Nephron progenitor cell (in vitro differentiated cells): ENCODE measurements around the gene DGLUCY.

Source experiments
- DNase-seq: peaks from one replicate; pipeline ENCODE4 v3.0.0; 2021
- H3K27ac Mint-ChIP-seq: 2 replicates; pipeline ENCODE4 v1.8.0; 2021; ENCODE audit warnings: mild to moderate bottlenecking, moderate library complexity, mixed read lengths
- H3K27me3 Mint-ChIP-seq: 2 replicates; pipeline ENCODE4 v1.8.0; 2021; ENCODE audit warnings: mild to moderate bottlenecking, low read depth, mixed read lengths; ENCODE audit not compliant: poor library complexity
- H3K36me3 Mint-ChIP-seq: 2 replicates; pipeline ENCODE4 v1.8.0; 2021; ENCODE audit warnings: low read depth, mixed read lengths
- H3K4me1 Mint-ChIP-seq: 2 replicates; pipeline ENCODE4 v1.8.0; 2021; ENCODE audit warnings: mixed read lengths
- H3K4me3 Mint-ChIP-seq: 2 replicates; pipeline ENCODE4 v1.8.0; 2021; ENCODE audit warnings: mild to moderate bottlenecking, moderate library complexity, mixed read lengths
- H3K9me3 Mint-ChIP-seq: 2 replicates; pipeline ENCODE4 v1.8.0; 2021; ENCODE audit warnings: mild to moderate bottlenecking, moderate library complexity, mixed read lengths
- CTCF ChIP-seq: fragments of 200-600 bp; sonication (generic); IDR thresholded peaks from 2 replicates; pipeline ENCODE4 v1.5.0; 2021; ENCODE audit warnings: antibody characterized with exemption

The DGLUCY gene

GRCh38 chr14:91229743-91230200 lies 115.9 kb downstream of the DGLUCY start:
- DNase-seq = no peak
- Mint-ChIP-seq H3K27ac (no peak overlapping the region), H3K9me3 (peaks cover 26% of the 10 kb centered on the region), H3K4me1 (peaks cover 29% of the 10 kb centered on the region), H3K27me3 (peaks cover 2% of the 10 kb centered on the region), H3K4me3 (no peak overlapping the region), H3K36me3 (peaks cover 61% of the 10 kb centered on the region)
- no peak for TF ChIP-seq CTCF

GRCh38 chr14:91230397-91231035 lies 116.6 kb downstream of the DGLUCY start:
- TF ChIP-seq CTCF = no peak
- H3K36me3 Mint-ChIP-seq = peaks cover 54% of the 10 kb centered on the region
- no peak for DNase-seq
- H3K27me3 Mint-ChIP-seq = peaks cover 2% of the 10 kb centered on the region
- no peak overlapping the region for H3K4me3 Mint-ChIP-seq
- peaks cover 22% of the 10 kb centered on the region for H3K4me1 Mint-ChIP-seq
- no peak overlapping the region for H3K27ac Mint-ChIP-seq
- peaks cover 26% of the 10 kb centered on the region for H3K9me3 Mint-ChIP-seq

GRCh38 chr14:91231446-91231845 lies 117.6 kb downstream of the DGLUCY start:
- no peak for TF ChIP-seq CTCF
- peaks cover 7% of the 10 kb centered on the region for H3K27me3 Mint-ChIP-seq
- H3K4me3 Mint-ChIP-seq = no peak overlapping the region
- H3K36me3 Mint-ChIP-seq = peaks cover 44% of the 10 kb centered on the region
- DNase-seq = no peak
- peaks cover 16% of the 10 kb centered on the region for H3K4me1 Mint-ChIP-seq
- H3K27ac Mint-ChIP-seq = no peak overlapping the region
- peaks cover 26% of the 10 kb centered on the region for H3K9me3 Mint-ChIP-seq

GRCh38 chr14:91232052-91232451 lies 118.2 kb downstream of the DGLUCY start:
- Mint-ChIP-seq H3K27me3 (peaks cover 7% of the 10 kb centered on the region), H3K4me3 (no peak overlapping the region), H3K9me3 (peaks cover 26% of the 10 kb centered on the region), H3K36me3 (peaks cover 40% of the 10 kb centered on the region), H3K4me1 (peaks cover 16% of the 10 kb centered on the region), H3K27ac (no peak overlapping the region)
- no peak for TF ChIP-seq CTCF
- DNase-seq = no peak

- Mint-ChIP-seq H3K36me3 (peaks cover 40% of the 10 kb centered on the region), H3K4me3 (no peak overlapping the region), H3K27me3 (peaks cover 7% of the 10 kb centered on the region), H3K4me1 (peaks cover 16% of the 10 kb centered on the region), H3K27ac (peak overlapping the region; percentile 34), H3K9me3 (peaks cover 26% of the 10 kb centered on the region)
- no peak for TF ChIP-seq CTCF
- DNase-seq = no peak
These were observed 118.7 kb downstream of the DGLUCY start for GRCh38 chr14:91232603-91233002.
